ENCODE data around the gene SLC35E2B. TPM values are rescaled to one million over a fixed set of nuclear protein-coding genes. Genes with fewer than 3 reads are reported as not detected.
"Not testable (repeated sequence)": the region's sequence is repeated elsewhere in the genome, so short reads cannot be mapped to it uniquely, and the experiment has no call there.

The SLC35E2B gene
- total RNA-seq, result 100 to 1,000 TPM in 3 of 5 donors, 10 to 100 TPM in 2; 77.7 to 202 (median 128) TPM
- 63.9 TPM for total RNA-seq (2013)
- total RNA-seq, result 21.9 to 323 (median 124) reads per million in 29 experiments

DNA sequence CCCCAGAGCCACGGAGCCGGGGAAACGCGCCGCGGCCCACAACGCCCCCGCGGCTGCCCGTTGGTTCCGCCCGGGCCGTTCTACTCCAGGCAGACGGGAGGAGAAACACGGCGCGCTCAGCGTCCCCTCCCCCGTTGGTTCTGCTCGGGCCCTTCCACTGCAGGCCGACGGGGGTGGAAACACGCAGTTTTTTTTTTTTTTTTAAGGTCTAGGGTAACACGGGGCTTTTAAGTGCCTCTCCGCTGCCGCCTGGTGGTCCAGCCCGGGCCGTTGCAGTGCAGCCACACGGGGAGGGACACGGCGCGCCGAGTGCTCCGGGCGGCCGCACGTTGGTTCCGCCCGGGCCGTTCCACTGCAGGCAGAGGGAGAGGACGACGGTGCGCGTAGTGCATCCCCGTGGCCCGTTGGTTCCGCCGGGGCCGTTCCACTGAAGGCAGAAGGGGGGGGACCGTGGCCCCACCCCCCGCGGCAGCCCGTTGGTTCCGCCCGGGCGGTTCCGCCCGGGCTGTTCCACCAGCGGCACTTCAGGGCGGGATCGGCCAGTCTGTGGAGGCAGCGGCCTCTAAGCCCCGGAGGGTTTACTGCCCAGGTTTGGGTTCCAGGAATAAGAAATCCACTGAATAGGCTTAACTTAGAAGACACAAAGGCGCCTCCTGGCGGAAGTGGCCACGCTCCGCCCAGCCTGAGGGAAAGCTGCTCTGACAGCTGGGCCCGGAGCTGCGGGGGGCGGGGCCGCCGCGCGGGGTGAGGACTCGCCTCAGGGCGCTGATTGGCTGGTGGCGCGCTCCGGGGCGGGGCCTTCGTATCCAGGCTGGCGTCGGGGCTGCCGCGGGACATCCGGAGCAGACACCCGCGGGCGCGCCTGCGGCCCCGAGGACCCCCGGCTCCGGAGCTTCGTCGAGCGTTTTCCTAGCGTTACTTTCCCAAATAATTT is at the start of gene SLC35E2B:
SLC35E2B (minus strand) TSS at position 82 of the 934 bp plus-strand sequence. CDS start 16,096 bp downstream, outside the sequence.
- Mint-ChIP-seq H3K36me3 (peaks cover 13% of the 10 kb centered on the region), H3K27ac (peak within 1 kb of the TSS; percentile 84 to 93), H3K4me1 (peaks cover 3 to 21% (median 12%) of the 10 kb centered on the region in 3 donors), H3K4me3 (peak within 1 kb of the TSS; percentile 60 to 73 (median 69))
- Histone ChIP-seq H3K4me1 (ENCODE audit: control insufficient read depth in 1 of 2, extremely low read depth in 1 of 2, insufficient read depth in 2 of 2, low read length in 2 of 2) (peaks cover 0 to 16% of the 10 kb centered on the region in 2 experiments), H3K4me3 (ENCODE audit: control insufficient read depth in 1 of 2, extremely low read depth in 1 of 2, low read length in 1 of 2) (peak within 1 kb of the TSS; percentile 15 to 52), H3K27ac (ENCODE audit: low read length) (peak within 1 kb of the TSS; percentile 91)
- H3K27me3 Mint-ChIP-seq; H3K27me3 ChIP-seq (replicated peaks in 1 of 2; ENCODE audit: control insufficient read depth in 2 of 2, extremely low read depth in 1 of 2, insufficient read depth in 2 of 2, low read length in 1 of 2); POLR2A ChIA-PET; H3K9me3 ChIP-seq; H3K9me3 Mint-ChIP-seq; H3K36me3 ChIP-seq (ENCODE audit: control insufficient read depth in 2 of 2, extremely low read depth in 1 of 2, insufficient read depth in 1 of 2, low read length in 1 of 2): not testable (repeated sequence)
- CTCF ChIA-PET, result interaction anchor here in 1 of 2 donors (0.6 kb wide), 1 partner anchor 32 kb away, joined by 4 read pairs; no protein-coding TSS in a partner anchor
- WGBS (ENCODE audit: insufficient coverage), result 0% methylated on average over 10 of the region's 98 CpGs
- DNase-seq (peak; percentile 86 to 98 (median 94)), ATAC-seq (replicated peaks in 1 of 4) (peak; percentile 73 to 79 (median 78))

DNA sequence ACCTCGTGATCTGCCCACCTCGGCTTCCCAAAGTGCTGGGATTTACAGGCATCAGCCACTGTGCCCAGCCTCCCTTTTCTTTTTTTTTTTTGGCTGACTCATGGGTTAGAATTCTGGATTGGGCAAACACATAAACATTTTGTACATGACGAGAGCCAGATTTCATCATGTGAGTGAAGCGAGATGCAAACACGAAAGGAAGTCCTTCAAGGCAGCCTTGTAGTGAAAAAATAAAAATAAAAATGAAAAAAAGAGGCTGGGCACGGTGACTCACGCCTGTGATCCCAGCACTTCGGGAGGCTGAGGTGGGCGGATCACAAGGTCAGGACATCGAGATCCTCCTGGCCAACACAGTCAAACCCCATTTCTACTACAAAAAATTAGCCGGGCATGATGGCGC is 48.4 kb upstream of the SLC35E2B start:
- H3K36me3 Mint-ChIP-seq; H3K4me3 ChIP-seq (ENCODE audit: control insufficient read depth in 1 of 2, extremely low read depth in 1 of 2, low read length in 1 of 2); H3K36me3 ChIP-seq (ENCODE audit: control insufficient read depth in 2 of 2, extremely low read depth in 1 of 2, insufficient read depth in 1 of 2, low read length in 1 of 2); H3K27me3 ChIP-seq (replicated peaks in 1 of 2; ENCODE audit: control insufficient read depth in 2 of 2, extremely low read depth in 1 of 2, insufficient read depth in 2 of 2, low read length in 1 of 2); H3K27ac ChIP-seq (ENCODE audit: low read length); POLR2A ChIA-PET; H3K4me1 Mint-ChIP-seq; DNase-seq; ATAC-seq (replicated peaks in 1 of 4); H3K27ac Mint-ChIP-seq; H3K9me3 ChIP-seq; CTCF ChIA-PET; H3K4me3 Mint-ChIP-seq; H3K9me3 Mint-ChIP-seq; H3K4me1 ChIP-seq (ENCODE audit: control insufficient read depth in 1 of 2, extremely low read depth in 1 of 2, insufficient read depth in 2 of 2, low read length in 2 of 2); H3K27me3 Mint-ChIP-seq: not testable (repeated sequence)
- 100% methylated on average over 2 of the region's 12 CpGs for WGBS (ENCODE audit: insufficient coverage)

DNA sequence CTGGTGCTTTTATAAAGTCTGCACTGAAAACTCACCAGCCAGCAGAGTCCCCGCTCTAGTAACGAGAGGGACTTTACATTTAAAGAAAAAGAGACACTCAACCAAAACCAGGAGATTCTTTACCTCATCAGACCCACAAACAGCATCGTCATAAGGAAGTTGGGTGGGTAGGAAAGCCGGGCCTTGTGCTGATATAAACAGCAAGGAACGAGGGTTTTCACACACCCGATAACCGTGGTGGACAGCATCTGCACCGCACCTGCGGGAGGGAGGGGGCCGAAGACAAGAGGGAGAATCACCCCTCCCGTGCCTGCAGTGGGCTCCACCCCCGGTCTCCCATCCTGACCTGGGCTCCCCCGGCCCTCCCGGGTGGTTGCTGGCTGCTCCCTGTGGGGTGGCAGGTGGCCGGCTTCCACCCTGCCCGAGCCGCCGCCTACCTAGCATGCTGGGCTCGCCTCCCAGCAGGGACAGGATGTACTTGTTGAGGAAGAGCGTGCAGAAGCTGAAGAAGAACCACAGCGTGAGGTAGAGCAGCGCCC is 46.3 kb upstream of the SLC35E2B start:
- not testable (repeated sequence) for H3K27ac Mint-ChIP-seq, H3K4me3 Mint-ChIP-seq

GRCh38 chr1:1737675-1738590 is 45.3 kb upstream of the SLC35E2B start:
- H3K4me1 Mint-ChIP-seq; H3K4me1 ChIP-seq (ENCODE audit: control insufficient read depth in 1 of 2, extremely low read depth in 1 of 2, insufficient read depth in 2 of 2, low read length in 2 of 2); H3K36me3 Mint-ChIP-seq; H3K9me3 ChIP-seq; H3K4me3 Mint-ChIP-seq; POLR2A ChIA-PET; H3K9me3 Mint-ChIP-seq; H3K27me3 ChIP-seq (replicated peaks in 1 of 2; ENCODE audit: control insufficient read depth in 2 of 2, extremely low read depth in 1 of 2, insufficient read depth in 2 of 2, low read length in 1 of 2); DNase-seq; H3K27me3 Mint-ChIP-seq; CTCF ChIA-PET; H3K27ac ChIP-seq (ENCODE audit: low read length); H3K27ac Mint-ChIP-seq; H3K4me3 ChIP-seq (ENCODE audit: control insufficient read depth in 1 of 2, extremely low read depth in 1 of 2, low read length in 1 of 2); H3K36me3 ChIP-seq (ENCODE audit: control insufficient read depth in 2 of 2, extremely low read depth in 1 of 2, insufficient read depth in 1 of 2, low read length in 1 of 2): not testable (repeated sequence)
- WGBS (ENCODE audit: insufficient coverage), result 89% methylated on average over 10 of the region's 44 CpGs
- ATAC-seq (replicated peaks in 1 of 4), result peak in 3 of 4 experiments; percentile 13 to 28 (median 18)

More for the DNA sequence above, 46.3 kb upstream of the SLC35E2B start:
- H3K4me1 Mint-ChIP-seq; H3K27me3 ChIP-seq (replicated peaks in 1 of 2; ENCODE audit: control insufficient read depth in 2 of 2, extremely low read depth in 1 of 2, insufficient read depth in 2 of 2, low read length in 1 of 2); H3K36me3 ChIP-seq (ENCODE audit: control insufficient read depth in 2 of 2, extremely low read depth in 1 of 2, insufficient read depth in 1 of 2, low read length in 1 of 2); H3K9me3 ChIP-seq; H3K36me3 Mint-ChIP-seq; POLR2A ChIA-PET; H3K4me3 ChIP-seq (ENCODE audit: control insufficient read depth in 1 of 2, extremely low read depth in 1 of 2, low read length in 1 of 2); H3K27ac ChIP-seq (ENCODE audit: low read length); H3K27me3 Mint-ChIP-seq; H3K9me3 Mint-ChIP-seq; CTCF ChIA-PET; DNase-seq; H3K4me1 ChIP-seq (ENCODE audit: control insufficient read depth in 1 of 2, extremely low read depth in 1 of 2, insufficient read depth in 2 of 2, low read length in 2 of 2): not testable (repeated sequence)
- no CpG with 5 or more reads among the region's 22 CpGs for WGBS (ENCODE audit: insufficient coverage)
- peak; percentile 59 to 81 (median 64) for ATAC-seq (replicated peaks in 1 of 4)

DNA sequence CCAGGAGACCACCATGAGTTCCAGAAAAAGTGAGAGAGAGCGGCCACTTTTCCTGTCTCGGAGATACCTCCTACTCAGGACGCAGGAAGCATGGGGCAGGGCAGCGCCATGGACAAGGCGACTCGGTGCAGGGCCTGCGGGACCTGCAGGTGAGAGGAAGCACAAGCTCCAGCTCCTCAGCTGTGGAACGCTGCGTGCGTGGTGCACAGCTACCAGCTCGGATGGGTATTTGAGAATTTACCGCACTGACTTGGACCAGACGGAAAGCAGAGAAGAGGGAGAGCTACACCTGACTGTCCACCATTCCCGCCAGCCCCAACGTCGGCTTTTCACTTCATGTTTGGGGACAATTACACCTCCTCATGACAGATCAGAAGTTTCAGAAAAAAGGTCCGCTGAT is 39.8 kb upstream of the SLC35E2B start:
- WGBS (ENCODE audit: insufficient coverage), result 92% methylated on average over 12 of the region's 17 CpGs
- Histone ChIP-seq H3K9me3 (no peaks in the 10 kb centered on the region), H3K4me3 (ENCODE audit: control insufficient read depth in 1 of 2, extremely low read depth in 1 of 2, low read length in 1 of 2) (no peak overlapping the region), H3K27me3 (replicated peaks in 1 of 2; ENCODE audit: control insufficient read depth in 2 of 2, extremely low read depth in 1 of 2, insufficient read depth in 2 of 2, low read length in 1 of 2) (no peaks in the 10 kb centered on the region), H3K27ac (ENCODE audit: low read length) (no peak overlapping the region), H3K4me1 (ENCODE audit: control insufficient read depth in 1 of 2, extremely low read depth in 1 of 2, insufficient read depth in 2 of 2, low read length in 2 of 2) (peaks cover 6 to 13% of the 10 kb centered on the region in 2 experiments), H3K36me3 (ENCODE audit: control insufficient read depth in 2 of 2, extremely low read depth in 1 of 2, insufficient read depth in 1 of 2, low read length in 1 of 2) (peaks cover 0 to 30% of the 10 kb centered on the region in 2 donors)
- Mint-ChIP-seq H3K36me3 (peaks cover 6% of the 10 kb centered on the region), H3K27ac (no peak overlapping the region), H3K4me1 (peaks cover 9 to 16% (median 15%) of the 10 kb centered on the region in 3 donors), H3K4me3 (no peak overlapping the region), H3K27me3 (no peaks in the 10 kb centered on the region), H3K9me3 (no peaks in the 10 kb centered on the region)
- CTCF ChIA-PET, result no interaction called here
- POLR2A ChIA-PET, result no interaction called here
- no peak for ATAC-seq (replicated peaks in 1 of 4)
- DNase-seq, result no peak

- Mint-ChIP-seq H3K36me3 (peaks cover 6% of the 10 kb centered on the region), H3K9me3 (no peaks in the 10 kb centered on the region), H3K27me3 (no peaks in the 10 kb centered on the region), H3K4me1 (peaks cover 9 to 19% (median 15%) of the 10 kb centered on the region in 3 donors), H3K4me3 (no peak overlapping the region), H3K27ac (no peak overlapping the region)
- no peak for DNase-seq
- Histone ChIP-seq H3K36me3 (ENCODE audit: control insufficient read depth in 2 of 2, extremely low read depth in 1 of 2, insufficient read depth in 1 of 2, low read length in 1 of 2) (peaks cover 0 to 30% of the 10 kb centered on the region in 2 donors), H3K27ac (ENCODE audit: low read length) (no peak overlapping the region), H3K27me3 (replicated peaks in 1 of 2; ENCODE audit: control insufficient read depth in 2 of 2, extremely low read depth in 1 of 2, insufficient read depth in 2 of 2, low read length in 1 of 2) (no peaks in the 10 kb centered on the region), H3K4me3 (ENCODE audit: control insufficient read depth in 1 of 2, extremely low read depth in 1 of 2, low read length in 1 of 2) (no peak overlapping the region), H3K9me3 (no peaks in the 10 kb centered on the region), H3K4me1 (ENCODE audit: control insufficient read depth in 1 of 2, extremely low read depth in 1 of 2, insufficient read depth in 2 of 2, low read length in 2 of 2) (peaks cover 6 to 20% of the 10 kb centered on the region in 2 experiments)
- ChIA-PET CTCF (no interaction called here), POLR2A (no interaction called here)
- ATAC-seq (replicated peaks in 1 of 4), result no peak
- 95% methylated on average over 6 of the region's 17 CpGs for WGBS (ENCODE audit: insufficient coverage)
These were observed 38.3 kb upstream of the SLC35E2B start for GRCh38 chr1:1730870-1731269.

Data from T-cell (primary cell).